PC-9 (cell line): Measurements from ENCODE around the gene CLBA1. TPM values are rescaled to one million over a fixed set of nuclear protein-coding genes. Genes with fewer than 3 reads are reported as not detected.
"Not testable (repeated sequence)": the region's sequence is repeated elsewhere in the genome, so short reads cannot be mapped to it uniquely, and the experiment has no call there.

ENCODE experiments used
- BruUV-seq: library from RNA; stranded (reverse); fragments of 400-500 nt; replicated peaks from 2 replicates; lab custom pipeline; 2021; lab: Mats Ljungman, UMichigan
- CTCF ChIA-PET: fragments of 300-600 bp; sonication (Branson Sonifier 250); formaldehyde crosslinking; loops from one replicate; lab custom pipeline; 2022; ENCODE audit warnings: antibody characterized with exemption; lab: Charles Lee
- POLR2A ChIA-PET: fragments of 300-600 bp; sonication (Branson Sonifier 250); formaldehyde crosslinking; loops from one replicate; lab custom pipeline; 2022; ENCODE audit warnings: antibody characterized with exemption; ENCODE audit not compliant: unreplicated experiment; lab: Charles Lee
- DNase-seq, 2 experiments: peaks; one replicate each; pipeline versions ENCODE4 v3.0.0 to v3.0.0-alpha.2; 2015 to 2022; ENCODE audit warnings: mixed read lengths in 1 of 2
- H2AFZ ChIP-seq: fragments of 200-600 bp; sonication (generic); 2 replicates; pipeline ENCODE4 v1.8.1; 2017; ENCODE audit warnings: antibody characterized with exemption
- H3F3A ChIP-seq: fragments of 200-600 bp; sonication (generic); 2 replicates; pipeline ENCODE4 v1.8.1; 2017; ENCODE audit warnings: antibody characterized with exemption, mild to moderate bottlenecking, low read depth; ENCODE audit not compliant: insufficient read depth
- H3K27ac ChIP-seq: fragments of 200-600 bp; sonication (generic); 2 replicates; pipeline ENCODE4 v1.6.1; 2016; ENCODE audit warnings: mixed run types
- H3K27me3 ChIP-seq: fragments of 200-600 bp; sonication (generic); 2 replicates; pipeline ENCODE4 v1.6.1; 2016; ENCODE audit warnings: low read depth, mixed run types; ENCODE audit not compliant: insufficient read depth
- H3K36me3 ChIP-seq: fragments of 200-600 bp; sonication (generic); 2 replicates; pipeline ENCODE4 v1.6.1; 2016; ENCODE audit warnings: low read depth, mixed run types
- H3K4me1 ChIP-seq: fragments of 200-600 bp; sonication (generic); replicated peaks from 2 replicates; pipeline ENCODE4 v1.6.1; 2016; ENCODE audit warnings: mixed run types; ENCODE audit not compliant: insufficient read depth
- H3K4me2 ChIP-seq: fragments of 200-600 bp; sonication (generic); 2 replicates; pipeline ENCODE4 v1.6.1; 2017; ENCODE audit warnings: mixed run types
- H3K4me3 ChIP-seq: fragments of 200-600 bp; sonication (generic); 2 replicates; pipeline ENCODE4 v1.6.1; 2016; ENCODE audit warnings: mixed run types
- H3K79me2 ChIP-seq: fragments of 200-600 bp; sonication (generic); 2 replicates; pipeline ENCODE4 v1.6.1; 2017; ENCODE audit warnings: low read depth, mixed run types
- H3K9me2 ChIP-seq: fragments of 200-600 bp; sonication (generic); 2 replicates; pipeline ENCODE4 v1.8.1; 2017; ENCODE audit warnings: mild to moderate bottlenecking; ENCODE audit not compliant: insufficient read depth
- H3K9me3 ChIP-seq: fragments of 200-600 bp; sonication (generic); 2 replicates; pipeline ENCODE4 v1.8.1; 2016; ENCODE audit warnings: low read depth; ENCODE audit not compliant: insufficient read depth
- H4K20me1 ChIP-seq: fragments of 200-600 bp; sonication (generic); 2 replicates; pipeline ENCODE4 v1.8.1; 2017; ENCODE audit not compliant: insufficient read depth
- EZH2 ChIP-seq: fragments of 200-600 bp; sonication (generic); IDR thresholded peaks from 2 replicates; pipeline ENCODE4 v1.8.0; 2017; ENCODE audit warnings: antibody characterized with exemption, low read depth
- intact Hi-C: fragments of 100-400 bp; cut with micrococcal nuclease; formaldehyde crosslinking; loops from one replicate; pipeline ENCODE4 v1.10.0; 2022; ENCODE audit not compliant: unreplicated experiment
- total RNA-seq: library from RNA; stranded (reverse); gene quantifications from 2 replicates; pipeline ENCODE4 v1.2.3, GENCODE V29; 2021
- TF ChIP-seq, protein P1 (sequence below): fragments of 200-600 bp; sonication (generic); conservative IDR thresholded peaks from 2 replicates; pipeline ENCODE4 v1.6.1; 2017; ENCODE audit warnings: mixed run types, antibody characterized with exemption, mild to moderate bottlenecking, moderate library complexity

CLBA1 gene
- total RNA-seq, 1 experiment from 2014 or later, result 12.6 TPM

DNA sequence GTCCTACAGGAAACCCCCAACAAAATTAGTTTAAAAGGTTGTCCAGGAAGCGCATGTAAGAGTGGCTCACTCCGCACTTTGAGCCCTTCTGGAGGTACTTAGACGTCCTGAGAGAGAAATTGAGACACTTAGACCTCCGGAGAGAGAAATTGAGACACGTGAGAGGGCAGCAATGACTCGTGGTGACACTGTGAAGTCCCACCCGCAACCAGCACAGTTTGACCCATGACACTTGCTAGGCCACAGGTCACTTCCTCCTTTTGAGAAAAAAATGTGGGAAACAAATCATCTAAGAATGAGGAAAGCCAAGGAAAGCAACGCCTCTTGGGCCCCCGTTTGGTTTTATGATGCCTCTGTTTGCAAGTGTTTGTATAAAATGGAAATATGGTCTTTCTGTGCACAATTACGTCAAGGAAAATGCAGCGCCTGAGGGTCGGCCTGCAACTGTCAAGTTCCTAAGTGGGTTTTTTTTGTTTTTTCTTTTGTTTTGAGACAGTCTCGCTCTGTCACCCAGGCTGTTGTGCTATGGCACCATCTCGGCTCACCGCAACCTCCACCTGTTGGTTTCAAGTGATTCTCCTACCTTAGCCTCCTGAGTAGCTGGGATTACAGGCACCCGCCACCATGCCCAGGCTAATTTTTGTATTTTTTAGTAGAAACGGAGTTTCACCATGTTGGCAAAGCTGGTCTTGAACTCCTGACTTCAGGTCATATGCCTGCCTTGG, 48.9 kb downstream of the CLBA1 start:
- TF ChIP-seq EZH2, result no peak
- TF ChIP-seq, protein P1, sequence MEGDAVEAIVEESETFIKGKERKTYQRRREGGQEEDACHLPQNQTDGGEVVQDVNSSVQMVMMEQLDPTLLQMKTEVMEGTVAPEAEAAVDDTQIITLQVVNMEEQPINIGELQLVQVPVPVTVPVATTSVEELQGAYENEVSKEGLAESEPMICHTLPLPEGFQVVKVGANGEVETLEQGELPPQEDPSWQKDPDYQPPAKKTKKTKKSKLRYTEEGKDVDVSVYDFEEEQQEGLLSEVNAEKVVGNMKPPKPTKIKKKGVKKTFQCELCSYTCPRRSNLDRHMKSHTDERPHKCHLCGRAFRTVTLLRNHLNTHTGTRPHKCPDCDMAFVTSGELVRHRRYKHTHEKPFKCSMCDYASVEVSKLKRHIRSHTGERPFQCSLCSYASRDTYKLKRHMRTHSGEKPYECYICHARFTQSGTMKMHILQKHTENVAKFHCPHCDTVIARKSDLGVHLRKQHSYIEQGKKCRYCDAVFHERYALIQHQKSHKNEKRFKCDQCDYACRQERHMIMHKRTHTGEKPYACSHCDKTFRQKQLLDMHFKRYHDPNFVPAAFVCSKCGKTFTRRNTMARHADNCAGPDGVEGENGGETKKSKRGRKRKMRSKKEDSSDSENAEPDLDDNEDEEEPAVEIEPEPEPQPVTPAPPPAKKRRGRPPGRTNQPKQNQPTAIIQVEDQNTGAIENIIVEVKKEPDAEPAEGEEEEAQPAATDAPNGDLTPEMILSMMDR, result no peak
- BruUV-seq, result no TSS peak
- Histone ChIP-seq H3K9me2 (no peaks in the 10 kb centered on the region), H3K9me3 (peaks cover 4% of the 10 kb centered on the region), H3K4me2 (peak overlapping the region; percentile 76), H3K4me3 (no peak overlapping the region), H3K79me2 (no peaks in the 10 kb centered on the region), H3K27ac (no peak overlapping the region), H3F3A (peaks cover 23% of the 10 kb centered on the region), H3K4me1 (peaks cover 27% of the 10 kb centered on the region), H2AFZ (no peak overlapping the region), H3K36me3 (no peaks in the 10 kb centered on the region), H3K27me3 (no peaks in the 10 kb centered on the region), H4K20me1 (no peaks in the 10 kb centered on the region)
- ChIA-PET CTCF (no interaction called here), POLR2A (no interaction called here)
- DNase-seq, result peak in 1 of 2 experiments; percentile 41
- intact Hi-C loops, result no loop called here

DNA sequence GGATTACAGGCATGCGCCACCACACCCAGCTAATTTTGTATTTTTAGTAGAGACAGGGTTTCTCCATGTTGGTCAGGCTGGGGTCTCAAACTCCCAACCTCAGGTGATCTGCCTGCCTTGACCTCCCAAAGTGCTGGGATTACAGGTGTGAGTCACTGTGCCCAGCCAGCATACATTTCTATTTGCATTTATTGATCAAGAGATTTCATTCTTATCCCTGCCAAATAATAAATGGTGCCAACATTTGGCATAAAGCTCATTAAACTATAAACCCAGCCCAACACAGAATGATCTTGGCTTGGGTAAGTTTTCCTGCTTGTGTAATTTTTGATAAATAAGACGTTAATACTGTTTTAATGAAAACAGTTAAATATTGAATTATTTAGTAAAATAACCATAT, 50.0 kb downstream of the CLBA1 start:
- H3K27me3 ChIP-seq, H3K27ac ChIP-seq, intact Hi-C loops, POLR2A ChIA-PET, H4K20me1 ChIP-seq, H3K9me2 ChIP-seq, H3K4me2 ChIP-seq, CTCF ChIA-PET, H3K9me3 ChIP-seq, DNase-seq, H2AFZ ChIP-seq, H3K36me3 ChIP-seq, H3K79me2 ChIP-seq, H3K4me3 ChIP-seq, BruUV-seq: not testable (repeated sequence)
- H3F3A ChIP-seq, result peaks cover 23% of the 10 kb centered on the region
- peaks cover 27% of the 10 kb centered on the region for H3K4me1 ChIP-seq

DNA sequence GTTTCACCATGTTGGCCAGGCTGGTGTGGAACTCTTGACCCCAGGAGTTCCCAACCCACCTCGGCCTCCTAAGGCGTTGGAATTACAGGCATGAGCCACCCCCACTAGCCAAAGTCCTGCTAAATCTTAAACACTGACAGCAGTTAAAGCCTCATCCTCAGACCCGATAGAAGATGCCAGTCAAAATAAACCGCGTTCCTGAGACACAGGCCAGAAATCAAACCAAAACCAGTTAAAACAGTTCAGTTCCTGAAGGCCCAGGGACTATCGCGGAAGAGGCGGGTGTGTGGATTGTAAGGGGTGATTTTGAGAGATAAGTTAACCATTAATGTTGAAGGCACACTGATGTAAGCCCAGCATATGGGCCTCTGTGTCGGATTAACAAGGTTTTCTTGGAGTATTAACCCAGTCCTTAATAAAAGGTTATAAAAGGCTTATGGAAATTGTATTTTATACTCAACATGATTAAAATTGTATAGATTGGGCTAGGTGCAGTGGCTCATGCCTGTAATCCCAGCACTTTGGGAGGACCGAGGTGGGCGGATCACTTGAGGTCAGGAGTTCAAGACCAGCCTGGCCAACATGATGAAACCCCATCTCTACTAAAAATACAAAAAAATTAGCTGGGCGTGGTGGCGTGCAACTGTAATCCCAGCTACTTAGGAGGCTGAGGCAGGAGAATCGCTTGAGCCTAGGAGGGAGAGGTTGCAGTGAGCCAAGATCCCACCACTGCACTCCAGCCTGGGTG, 54.0 kb downstream of the CLBA1 start:
- no peaks in the 10 kb centered on the region for H3K79me2 ChIP-seq
- DNase-seq, result no peak
- H3K4me3 ChIP-seq, result no peak overlapping the region
- H3K4me1 ChIP-seq, result no peaks in the 10 kb centered on the region
- H4K20me1 ChIP-seq, result no peaks in the 10 kb centered on the region
- no peak overlapping the region for H3K4me2 ChIP-seq
- H3K27ac ChIP-seq, result no peak overlapping the region
- CTCF ChIA-PET, result interaction anchor here (0.6 kb wide), 1 partner anchor 185 kb away, joined by 8 read pairs; no protein-coding TSS in a partner anchor
- intact Hi-C loops, result no loop called here
- POLR2A ChIA-PET, result no interaction called here
- no peaks in the 10 kb centered on the region for H3K9me3 ChIP-seq
- H3K36me3 ChIP-seq, result no peaks in the 10 kb centered on the region
- no TSS peak for BruUV-seq
- H2AFZ ChIP-seq, result no peak overlapping the region
- H3F3A ChIP-seq, result peaks cover 6% of the 10 kb centered on the region; the same call in 1 of the 2 replicates
- no peaks in the 10 kb centered on the region for H3K27me3 ChIP-seq
- H3K9me2 ChIP-seq, result no peaks in the 10 kb centered on the region
- TF ChIP-seq, protein P1, result no peak
- TF ChIP-seq EZH2, result no peak
